CD4-positive, alpha-beta T cell treated with Interleukin-21 for 1 hour (primary cell): Measurements from ENCODE around the gene ACTC1.

ENCODE experiments used
- DNase-seq: peaks from one replicate; pipeline ENCODE4 v3.0.0-alpha.2; 2020

ACTC1 gene

GRCh38 chr15:34799149-34800101 lies 4.1 kb upstream of the ACTC1 start:
- no peak for DNase-seq

- DNase-seq: no peak
Measured at GRCh38 chr15:34796847-34797435, 1.6 kb upstream of the ACTC1 start.

GRCh38 chr15:34794590-34795206 lies 651 bp downstream of the ACTC1 start:
- no peak for DNase-seq

GRCh38 chr15:34793901-34794300 lies 1.4 kb downstream of the ACTC1 start:
- DNase-seq: no peak

- DNase-seq: no peak
Measured at GRCh38 chr15:34793071-34793470, 2.3 kb downstream of the ACTC1 start.

- DNase-seq: no peak
Measured at GRCh38 chr15:34791701-34792100, 3.6 kb downstream of the ACTC1 start.

GRCh38 chr15:34790121-34790520 lies 5.2 kb downstream of the ACTC1 start:
- DNase-seq: no peak

- no peak for DNase-seq
Measured at GRCh38 chr15:34789326-34789725, 6.0 kb downstream of the ACTC1 start.

GRCh38 chr15:34786206-34786605 lies 9.1 kb downstream of the ACTC1 start:
- no peak for DNase-seq

GRCh38 chr15:34783991-34784390 lies 11.4 kb downstream of the ACTC1 start:
- no peak for DNase-seq

GRCh38 chr15:34783431-34783830 lies 11.9 kb downstream of the ACTC1 start:
- no peak for DNase-seq

GRCh38 chr15:34782901-34783300 lies 12.4 kb downstream of the ACTC1 start:
- no peak for DNase-seq

- DNase-seq: no peak
Measured at GRCh38 chr15:34780725-34781124, 14.6 kb downstream of the ACTC1 start.

- DNase-seq: no peak
Measured at GRCh38 chr15:34776606-34777105, 18.7 kb downstream of the ACTC1 start.

GRCh38 chr15:34773917-34774316 lies 21.4 kb downstream of the ACTC1 start:
- no peak for DNase-seq

GRCh38 chr15:34773013-34773412 lies 22.3 kb downstream of the ACTC1 start:
- DNase-seq: no peak

GRCh38 chr15:34772312-34772711 lies 23.0 kb downstream of the ACTC1 start:
- DNase-seq: no peak

- DNase-seq: no peak
Measured at GRCh38 chr15:34769711-34770110, 25.6 kb downstream of the ACTC1 start.

- no peak for DNase-seq
Measured at GRCh38 chr15:34768530-34768929, 26.8 kb downstream of the ACTC1 start.

GRCh38 chr15:34765741-34766140 lies 29.6 kb downstream of the ACTC1 start:
- no peak for DNase-seq

GRCh38 chr15:34760909-34761308 lies 34.4 kb downstream of the ACTC1 start:
- DNase-seq: no peak

GRCh38 chr15:34759992-34760391 lies 35.4 kb downstream of the ACTC1 start:
- no peak for DNase-seq

- no peak for DNase-seq
Measured at GRCh38 chr15:34759347-34759746, 36.0 kb downstream of the ACTC1 start.

- no peak for DNase-seq
Measured at GRCh38 chr15:34757262-34757661, 38.1 kb downstream of the ACTC1 start.
